ENCODE results near the gene CDC42EP2. TPM values are rescaled to one million over a fixed set of nuclear protein-coding genes. Genes with fewer than 3 reads are reported as not detected.

The CDC42EP2 gene
- total and polyA plus RNA-seq, 3 donors from 2014 or later, result 3.5 to 5.1 (median 4.4) TPM

- TF ChIP-seq POLR2A (IDR thresholded peaks at IDR 0.05) (no peak), CTCF (IDR thresholded peaks at IDR 0.05) (no peak)
- no peaks in the 10 kb centered on the region for H3K9me3 ChIP-seq
- H3K36me3 ChIP-seq (ENCODE audit: low read depth, missing control alignments), result no peaks in the 10 kb centered on the region
- no peak for DNase-seq
- H3K4me3 ChIP-seq, result no peak overlapping the region
- intact Hi-C loops (cut with DNase I; ENCODE audit: low total_unique reads), result no loop called here
- no peaks in the 10 kb centered on the region for H3K27me3 ChIP-seq
- H3K27ac ChIP-seq, result no peak overlapping the region
- 76 to 93% methylated on average over 4 of the region's 4 CpGs for WGBS, 2 donors
- no peaks in the 10 kb centered on the region for H3K4me1 ChIP-seq
Measured at GRCh38 chr11:65280646-65281045, 34.0 kb upstream of the CDC42EP2 start.

- 76 to 86% methylated on average over 4 of the region's 4 CpGs for WGBS, 2 donors
- no peak for DNase-seq
- no peaks in the 10 kb centered on the region for H3K9me3 ChIP-seq
- no peak overlapping the region for H3K27ac ChIP-seq
- TF ChIP-seq CTCF (IDR thresholded peaks at IDR 0.05), result no peak
- TF ChIP-seq POLR2A (IDR thresholded peaks at IDR 0.05), result no peak
- intact Hi-C loops (cut with DNase I; ENCODE audit: low total_unique reads), result no loop called here
- no peak overlapping the region for H3K4me3 ChIP-seq
- no peaks in the 10 kb centered on the region for H3K36me3 ChIP-seq (ENCODE audit: low read depth, missing control alignments)
- H3K27me3 ChIP-seq, result no peaks in the 10 kb centered on the region
- H3K4me1 ChIP-seq, result peaks cover 13% of the 10 kb centered on the region
Measured at GRCh38 chr11:65286686-65287085, 28.0 kb upstream of the CDC42EP2 start.

GRCh38 chr11:65287601-65288000, 27.1 kb upstream of the CDC42EP2 start:
- 94 to 100% methylated on average over 2 of the region's 2 CpGs for WGBS, 2 donors
- Histone ChIP-seq H3K4me1 (peaks cover 17% of the 10 kb centered on the region), H3K4me3 (no peak overlapping the region), H3K36me3 (ENCODE audit: low read depth, missing control alignments) (no peaks in the 10 kb centered on the region), H3K27me3 (no peaks in the 10 kb centered on the region), H3K27ac (no peak overlapping the region), H3K9me3 (no peaks in the 10 kb centered on the region)
- intact Hi-C loops (cut with DNase I; ENCODE audit: low total_unique reads), result no loop called here
- TF ChIP-seq POLR2A (IDR thresholded peaks at IDR 0.05), result no peak
- no peak for TF ChIP-seq CTCF (IDR thresholded peaks at IDR 0.05)
- DNase-seq, result no peak

- DNase-seq, result no peak
- H3K4me3 ChIP-seq, result no peak overlapping the region
- intact Hi-C loops (cut with DNase I; ENCODE audit: low total_unique reads), result no loop called here
- no peaks in the 10 kb centered on the region for H3K27me3 ChIP-seq
- WGBS, 2 donors, result 71 to 77% methylated on average over 6 of the region's 6 CpGs
- no peaks in the 10 kb centered on the region for H3K36me3 ChIP-seq (ENCODE audit: low read depth, missing control alignments)
- H3K9me3 ChIP-seq, result no peaks in the 10 kb centered on the region
- TF ChIP-seq POLR2A (IDR thresholded peaks at IDR 0.05) (no peak), CTCF (IDR thresholded peaks at IDR 0.05) (no peak)
- H3K4me1 ChIP-seq, result peaks cover 18% of the 10 kb centered on the region
- H3K27ac ChIP-seq, result no peak overlapping the region
Measured at GRCh38 chr11:65288706-65289536, 25.7 kb upstream of the CDC42EP2 start.

Data from testis (tissue), 3 donors.